Measurements from ENCODE around the gene GAMT. TPM values are rescaled to one million over a fixed set of nuclear protein-coding genes. Genes with fewer than 3 reads are reported as not detected.

The GAMT gene
- total RNA-seq, 6 experiments from 2014 or later = 151 to 380 (median 221) TPM

DNA sequence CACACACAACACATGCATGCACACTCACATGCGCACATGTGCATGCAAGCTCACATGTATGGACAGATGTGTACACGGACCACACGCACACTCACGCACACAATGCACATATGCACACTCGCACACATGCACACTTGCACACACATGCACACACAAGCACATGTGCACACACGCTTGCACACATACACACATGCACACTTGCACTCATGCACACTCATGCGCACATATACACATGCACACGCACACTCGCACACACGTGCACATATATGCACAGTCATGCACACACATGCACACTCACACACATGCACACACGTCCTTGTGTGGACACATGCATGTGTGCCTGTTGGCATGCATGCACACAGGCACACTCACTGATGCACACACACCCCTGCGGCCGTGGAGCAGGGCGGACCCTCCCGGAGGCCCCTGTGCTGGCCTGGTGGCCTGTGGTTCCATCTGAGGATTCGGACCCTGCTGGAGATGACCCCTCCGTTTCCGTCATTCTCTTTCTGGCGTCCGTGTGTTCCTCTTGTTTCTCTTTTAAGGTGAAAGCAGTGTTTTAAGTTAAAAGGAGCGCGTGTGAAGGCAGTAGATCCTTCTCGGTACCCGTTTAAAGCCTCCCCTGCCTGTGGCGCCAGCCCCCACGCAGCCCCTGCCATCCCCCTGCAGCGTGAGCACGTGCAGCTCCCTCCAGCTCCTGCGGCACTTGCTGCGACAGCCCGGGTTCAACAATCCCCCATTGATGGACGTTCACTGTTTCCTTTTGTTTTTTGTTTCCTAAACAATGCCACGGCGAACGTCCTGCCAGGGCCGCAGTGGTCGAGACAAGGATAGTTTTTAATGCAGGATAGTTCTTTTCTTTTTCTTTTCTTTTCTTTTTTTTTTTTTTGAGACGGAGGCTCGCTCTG is 12.1 kb downstream of the GAMT start:
- Histone ChIP-seq H3K36me3 (peaks cover 0 to 31% (median 5%) of the 10 kb centered on the region in 4 donors), H3K4me1 (peaks cover 0 to 9% (median 3%) of the 10 kb centered on the region in 4 donors), H3K9me3 (no peaks in the 10 kb centered on the region), H3K27ac (no peak overlapping the region), H3K27me3 (no peaks in the 10 kb centered on the region), H3K4me3 (no peak overlapping the region)
- ATAC-seq = no peak
- 91% methylated on average over 17 of the region's 39 CpGs for WGBS (ENCODE audit: insufficient coverage, low coverage, low lambda C conversion rate, missing lambda C conversion rate)
- intact Hi-C loops (cut with DNase I) = no loop called here
- TF ChIP-seq, protein P1, sequence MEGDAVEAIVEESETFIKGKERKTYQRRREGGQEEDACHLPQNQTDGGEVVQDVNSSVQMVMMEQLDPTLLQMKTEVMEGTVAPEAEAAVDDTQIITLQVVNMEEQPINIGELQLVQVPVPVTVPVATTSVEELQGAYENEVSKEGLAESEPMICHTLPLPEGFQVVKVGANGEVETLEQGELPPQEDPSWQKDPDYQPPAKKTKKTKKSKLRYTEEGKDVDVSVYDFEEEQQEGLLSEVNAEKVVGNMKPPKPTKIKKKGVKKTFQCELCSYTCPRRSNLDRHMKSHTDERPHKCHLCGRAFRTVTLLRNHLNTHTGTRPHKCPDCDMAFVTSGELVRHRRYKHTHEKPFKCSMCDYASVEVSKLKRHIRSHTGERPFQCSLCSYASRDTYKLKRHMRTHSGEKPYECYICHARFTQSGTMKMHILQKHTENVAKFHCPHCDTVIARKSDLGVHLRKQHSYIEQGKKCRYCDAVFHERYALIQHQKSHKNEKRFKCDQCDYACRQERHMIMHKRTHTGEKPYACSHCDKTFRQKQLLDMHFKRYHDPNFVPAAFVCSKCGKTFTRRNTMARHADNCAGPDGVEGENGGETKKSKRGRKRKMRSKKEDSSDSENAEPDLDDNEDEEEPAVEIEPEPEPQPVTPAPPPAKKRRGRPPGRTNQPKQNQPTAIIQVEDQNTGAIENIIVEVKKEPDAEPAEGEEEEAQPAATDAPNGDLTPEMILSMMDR (IDR thresholded peaks at IDR 0.05) = no peak
- TF ChIP-seq POLR2A (IDR thresholded peaks at IDR 0.05) = no peak
- no peak for DNase-seq

- no peak for TF ChIP-seq POLR2A (IDR thresholded peaks at IDR 0.05)
- TF ChIP-seq, protein P1 (IDR thresholded peaks at IDR 0.05) = no peak
- DNase-seq (no peak), ATAC-seq (no peak)
- Histone ChIP-seq H3K4me3 (no peak overlapping the region), H3K9me3 (no peaks in the 10 kb centered on the region), H3K27ac (no peak overlapping the region), H3K4me1 (peaks cover 0 to 7% (median 3%) of the 10 kb centered on the region in 4 donors), H3K36me3 (peaks cover 0 to 31% (median 5%) of the 10 kb centered on the region in 4 donors), H3K27me3 (no peaks in the 10 kb centered on the region)
- intact Hi-C loops (cut with DNase I) = no loop called here
- no CpG with 5 or more reads among the region's 17 CpGs for WGBS (ENCODE audit: insufficient coverage, low coverage, low lambda C conversion rate, missing lambda C conversion rate)
These were observed 12.7 kb downstream of the GAMT start for GRCh38 chr19:1388637-1389026.

- Histone ChIP-seq H3K36me3 (peaks cover 0 to 28% (median 5%) of the 10 kb centered on the region in 4 donors), H3K4me3 (no peak overlapping the region), H3K27ac (no peak overlapping the region), H3K4me1 (peaks cover 0 to 7% (median 3%) of the 10 kb centered on the region in 4 donors), H3K9me3 (no peaks in the 10 kb centered on the region), H3K27me3 (no peaks in the 10 kb centered on the region)
- no peak for ATAC-seq
- no peak for DNase-seq
- 80% methylated on average over 3 of the region's 45 CpGs for WGBS (ENCODE audit: insufficient coverage, low coverage, low lambda C conversion rate, missing lambda C conversion rate)
- TF ChIP-seq, protein P1 (IDR thresholded peaks at IDR 0.05) = no peak
- TF ChIP-seq POLR2A (IDR thresholded peaks at IDR 0.05) = no peak
- intact Hi-C loops (cut with DNase I) = no loop called here
These were observed 13.4 kb downstream of the GAMT start for GRCh38 chr19:1387684-1388636.

- peaks cover 0 to 22% (median 3%) of the 10 kb centered on the region in 4 donors for H3K36me3 ChIP-seq
- DNase-seq (no peak), ATAC-seq (no peak)
- no peak overlapping the region for H3K27ac ChIP-seq
- WGBS (ENCODE audit: insufficient coverage, low coverage, low lambda C conversion rate, missing lambda C conversion rate) = 84% methylated on average over 5 of the region's 39 CpGs
- peaks cover 0 to 7% (median 3%) of the 10 kb centered on the region in 4 donors for H3K4me1 ChIP-seq
- H3K27me3 ChIP-seq = no peaks in the 10 kb centered on the region
- H3K4me3 ChIP-seq = no peak overlapping the region
- TF ChIP-seq, protein P1 (IDR thresholded peaks at IDR 0.05) = no peak
- no peak for TF ChIP-seq POLR2A (IDR thresholded peaks at IDR 0.05)
- H3K9me3 ChIP-seq = no peaks in the 10 kb centered on the region
- intact Hi-C loops (cut with DNase I) = no loop called here
These were observed 14.2 kb downstream of the GAMT start for GRCh38 chr19:1386945-1387683.
